NCI-H1092 treated with DMSO at 0.1 percent for 48 hours (cell line): ENCODE measurements around the gene FAM187B.
"Not testable (repeated sequence)": the region's sequence is repeated elsewhere in the genome, so short reads cannot be mapped to it uniquely, and the experiment has no call there.

Experiments used
- DNase-seq: peaks from one replicate; lab custom pipeline; 2025; lab: John Stamatoyannopoulos, UW

FAM187B gene

DNA sequence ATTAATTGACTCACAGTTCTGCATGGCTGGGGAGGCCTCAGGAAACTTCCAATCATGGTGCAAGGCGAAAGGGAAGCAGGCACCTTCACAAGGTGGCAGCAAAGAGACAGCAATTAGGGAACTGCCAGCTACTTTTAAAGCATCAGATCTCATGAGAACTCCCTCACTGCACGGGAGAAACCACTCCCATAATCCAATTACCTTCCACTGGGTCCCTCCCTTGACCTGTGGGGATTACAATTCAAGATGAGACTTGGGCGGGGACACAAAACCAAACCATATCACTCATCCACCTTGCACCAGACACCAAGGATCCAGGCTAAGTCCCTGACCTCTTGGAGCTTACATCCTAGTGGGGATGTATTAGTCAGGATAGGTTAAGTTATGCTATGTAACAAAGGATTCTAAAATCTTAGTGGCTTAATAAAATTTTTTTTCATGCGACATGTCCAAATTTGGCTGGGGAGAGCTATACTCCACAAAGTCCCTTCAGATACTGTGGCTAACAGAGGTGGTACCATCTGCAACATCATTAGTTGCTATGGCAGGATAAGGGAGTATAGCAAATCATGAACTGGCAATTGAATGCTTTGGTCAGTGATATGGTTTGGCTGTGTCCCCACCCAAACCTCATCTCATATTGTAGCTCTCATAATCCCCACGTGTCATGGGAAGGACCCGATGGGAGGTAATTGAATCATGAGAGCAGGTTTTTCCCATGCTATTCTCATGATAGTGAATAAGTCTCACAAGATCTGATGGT, 8.3 kb upstream of the FAM187B start:
- no peak for DNase-seq

DNA sequence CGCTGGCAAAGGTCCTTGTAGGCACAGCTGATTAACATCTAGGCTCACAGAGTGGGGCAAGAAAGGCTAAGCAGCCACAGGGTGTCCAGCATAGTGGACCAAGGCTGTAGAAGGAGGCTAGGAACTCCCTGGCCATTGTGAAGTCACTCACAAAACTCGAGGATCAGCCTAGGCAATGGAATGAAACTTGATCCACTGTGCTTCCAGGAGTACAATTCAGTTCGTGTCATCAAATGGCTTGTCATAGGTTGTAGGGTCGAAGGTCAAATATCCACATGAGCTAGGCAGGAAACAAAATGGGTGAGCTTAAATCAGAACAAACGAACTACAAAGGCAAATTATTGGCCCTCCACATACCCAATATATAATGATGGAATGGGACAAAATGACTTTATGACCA, 4.4 kb upstream of the FAM187B start:
- no peak for DNase-seq

DNA sequence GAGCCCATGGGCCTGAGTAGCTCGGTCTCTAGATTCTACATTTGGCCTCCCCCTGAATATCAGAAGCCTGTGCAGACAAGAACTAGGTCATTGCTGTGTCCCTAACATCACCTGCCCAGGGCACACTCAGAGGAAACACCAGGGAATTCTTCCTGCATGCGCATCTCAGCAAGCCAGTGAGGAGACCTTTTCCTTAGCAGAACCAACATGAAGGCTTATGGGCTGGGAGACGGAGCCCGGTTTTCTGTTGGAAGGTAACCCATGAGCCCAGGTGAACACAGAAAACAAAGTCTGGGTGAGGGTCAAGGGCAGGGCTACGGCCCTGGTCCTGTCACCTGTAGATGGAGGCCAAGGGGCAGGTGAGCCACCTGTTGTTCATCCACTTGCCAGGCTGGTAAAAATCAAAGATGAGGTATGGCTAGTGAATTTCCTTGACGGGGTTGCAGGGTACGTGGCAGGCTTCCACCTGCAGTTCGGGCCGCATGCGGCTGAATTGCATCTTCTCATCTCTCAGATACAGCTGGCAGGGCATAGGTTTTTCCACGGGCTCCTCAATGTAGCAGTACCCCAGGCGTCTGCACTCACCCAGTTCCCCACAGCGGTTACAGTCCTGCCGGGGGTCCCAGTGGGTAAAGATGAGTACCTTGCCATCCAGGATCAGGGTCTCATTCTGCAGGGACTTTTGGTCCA, 3.6 kb upstream of the FAM187B start:
- DNase-seq: no peak

- no peak for DNase-seq
These were observed 1.1 kb upstream of the FAM187B start for GRCh38 chr19:35229601-35230000.

DNA sequence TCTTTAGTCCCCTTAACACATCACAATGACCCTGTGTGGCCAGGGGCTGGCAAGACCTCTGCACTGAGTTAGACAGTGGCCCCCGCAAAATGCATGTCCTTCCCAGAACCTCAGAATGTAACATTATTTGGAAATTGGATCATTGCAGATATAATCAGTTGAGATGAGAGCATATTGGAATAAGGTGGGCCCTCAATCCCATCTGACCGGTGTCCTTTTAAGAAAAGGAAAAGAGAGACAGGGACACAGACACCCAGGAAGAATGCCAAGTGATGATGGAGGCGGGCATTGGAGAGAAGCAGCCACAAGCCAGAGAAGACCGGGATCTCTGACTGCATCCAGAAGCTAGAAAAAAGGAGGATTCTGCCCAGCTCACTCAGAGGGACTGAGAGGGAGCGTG, 1.8 kb downstream of the FAM187B start:
- DNase-seq: no peak

DNA sequence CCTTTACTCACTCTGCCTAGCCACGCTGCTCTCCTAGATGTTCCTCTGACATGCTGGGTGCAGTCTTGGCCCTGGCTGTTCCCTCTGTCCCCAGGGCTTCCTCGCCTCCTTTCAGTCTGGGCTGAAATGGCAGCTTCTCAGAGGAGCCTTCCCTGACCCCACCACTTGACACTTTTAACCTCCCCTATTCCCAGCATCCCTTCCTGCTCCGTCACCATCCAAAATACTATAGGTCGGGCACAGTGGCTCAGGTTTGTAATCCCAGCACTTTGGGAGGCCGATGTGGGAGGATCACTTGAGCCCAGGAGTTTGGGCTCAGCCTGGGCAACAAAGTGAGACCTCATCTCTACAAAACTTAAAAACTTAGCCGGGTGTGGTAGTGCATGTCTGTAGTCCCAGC, 2.6 kb downstream of the FAM187B start:
- no peak for DNase-seq

GRCh38 chr19:35224681-35225571, 3.6 kb downstream of the FAM187B start:
- no peak for DNase-seq

DNA sequence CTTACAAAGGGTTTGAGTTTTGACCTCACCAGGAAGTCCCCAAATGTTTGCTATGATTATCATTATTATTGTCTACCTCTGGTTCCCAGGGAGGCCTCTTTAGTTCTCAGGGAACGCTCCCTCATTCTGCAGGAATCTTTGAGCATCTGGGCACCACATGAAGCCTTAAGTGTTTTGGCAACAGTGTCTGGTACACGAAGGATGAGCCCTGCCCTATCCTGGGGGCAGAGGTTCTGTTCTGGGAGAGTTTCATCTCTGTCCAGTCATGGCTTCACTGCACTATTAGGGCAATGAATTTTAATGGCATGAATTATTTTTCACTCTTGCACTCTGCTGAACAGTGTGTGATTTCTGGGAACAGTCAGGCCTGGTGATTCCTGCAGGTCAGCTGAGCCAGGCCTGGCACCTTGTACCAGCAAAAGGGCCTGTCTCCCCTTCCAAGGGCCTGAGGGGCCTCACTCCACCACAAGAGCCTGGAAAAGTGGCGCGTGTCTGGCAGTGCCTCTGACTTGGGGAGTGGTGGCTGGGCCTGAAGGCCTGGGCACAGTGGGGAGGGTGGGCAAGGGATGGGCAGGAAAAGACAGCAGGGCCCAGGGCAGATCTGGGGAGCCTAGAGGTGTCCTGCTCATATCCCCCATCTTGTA, 4.6 kb downstream of the FAM187B start:
- no peak for DNase-seq

GRCh38 chr19:35223084-35223790, 5.3 kb downstream of the FAM187B start:
- DNase-seq: no peak

GRCh38 chr19:35222373-35223015, 6.0 kb downstream of the FAM187B start:
- DNase-seq: no peak

- not testable (repeated sequence) for DNase-seq
These were observed 7.5 kb downstream of the FAM187B start for GRCh38 chr19:35220973-35221590.

DNA sequence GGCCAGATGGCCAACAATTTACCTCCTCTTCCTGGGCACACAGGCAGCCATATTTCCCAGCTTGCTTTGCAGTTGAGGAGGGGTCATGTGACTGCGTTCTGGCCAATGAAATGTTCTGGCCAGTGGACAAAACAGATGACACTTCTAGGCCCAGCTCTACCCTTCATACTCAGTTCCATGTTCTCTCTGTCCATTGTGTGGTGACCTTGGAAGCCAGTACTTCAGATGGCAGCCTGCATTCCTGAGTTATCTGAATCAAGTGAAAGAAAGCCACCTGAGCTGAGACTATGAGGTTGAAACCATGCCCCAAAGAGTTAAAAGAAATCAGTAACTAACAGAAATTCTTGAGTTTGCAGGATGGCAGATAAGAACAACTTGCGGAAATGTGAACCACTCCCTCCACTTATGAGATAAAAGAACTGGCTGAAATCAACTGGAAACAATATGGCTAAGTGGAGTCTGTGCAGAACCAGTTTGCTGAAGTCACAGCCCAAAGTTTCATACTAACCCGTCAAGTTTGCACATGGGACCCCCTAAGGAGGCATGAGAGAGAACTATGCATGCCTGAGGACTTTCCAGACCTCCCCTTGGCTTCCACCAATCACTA, 8.1 kb downstream of the FAM187B start:
- no peak for DNase-seq

DNA sequence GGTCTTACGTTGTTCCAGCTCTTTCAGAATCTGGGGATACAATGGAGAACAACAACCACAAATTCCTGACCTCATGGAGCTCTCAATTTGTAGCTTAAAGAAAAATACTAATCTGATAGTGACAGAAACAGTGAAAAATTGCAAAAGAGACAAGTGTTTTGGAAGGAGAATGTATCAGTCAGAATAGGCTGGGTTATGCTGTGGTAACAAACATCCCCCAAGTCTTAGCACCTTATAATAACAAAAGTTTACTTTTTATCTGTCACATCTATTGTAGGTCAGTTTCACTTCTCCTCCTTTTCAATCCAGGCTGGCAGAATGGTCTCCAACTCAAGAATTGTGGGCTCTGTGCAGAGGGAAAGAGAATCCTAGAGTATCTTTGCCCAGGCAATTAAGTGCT, 9.5 kb downstream of the FAM187B start:
- DNase-seq: no peak

GRCh38 chr19:35217649-35217990, 10.9 kb downstream of the FAM187B start:
- DNase-seq: no peak

- DNase-seq: no peak
These were observed 11.5 kb downstream of the FAM187B start for GRCh38 chr19:35216833-35217648.

DNA sequence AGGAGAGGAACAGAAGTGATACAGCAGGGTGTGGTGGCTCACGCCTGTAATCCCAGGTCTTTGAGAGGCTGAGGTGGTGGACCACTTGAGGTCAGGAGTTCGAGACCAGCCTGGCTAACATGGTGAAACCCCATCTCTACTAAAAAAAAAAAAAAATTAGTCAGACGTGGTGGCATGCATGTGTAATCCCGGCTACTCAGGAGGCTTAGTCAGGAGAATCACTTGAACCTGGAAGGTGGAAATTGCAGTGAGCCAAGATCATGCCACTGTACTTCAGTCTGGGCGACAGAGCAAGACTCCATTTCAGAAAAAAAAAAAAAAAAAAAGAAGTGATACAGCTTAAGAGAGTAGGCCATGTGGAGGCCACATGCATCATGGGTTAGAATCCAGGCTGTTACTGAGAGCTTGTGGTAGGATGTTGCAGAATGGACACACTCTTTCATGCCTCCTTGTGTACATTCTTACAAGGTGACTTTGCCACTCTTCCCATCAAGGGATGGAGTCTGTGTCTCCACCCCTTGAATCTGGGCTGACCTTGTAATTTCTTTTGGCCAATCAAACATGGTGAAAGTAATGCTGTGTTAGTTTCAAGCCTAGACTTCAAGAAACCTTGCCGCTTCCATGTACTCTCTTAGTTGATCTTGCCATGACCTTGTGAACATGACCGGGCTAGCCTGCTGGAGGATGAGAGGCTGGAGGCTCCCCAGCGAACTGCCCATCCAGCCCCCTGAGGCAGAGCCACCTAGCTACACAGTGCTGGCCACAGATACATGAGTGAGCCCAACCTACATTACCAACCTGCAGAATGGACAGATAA, 12.3 kb downstream of the FAM187B start:
- DNase-seq: no peak

- no peak for DNase-seq
These were observed 13.6 kb downstream of the FAM187B start for GRCh38 chr19:35214766-35215422.
